Muscle of leg (tissue), 11 donors: Measurements from ENCODE around the gene CRYGN. TPM values are rescaled to one million over a fixed set of nuclear protein-coding genes. Genes with fewer than 3 reads are reported as not detected.

Experiments
- DNase-seq: peaks from one replicate; pipeline ENCODE4 v3.0.0; 2013
- H3K27ac ChIP-seq: one replicate; pipeline ENCODE4 v1.5.1; 2013; ENCODE audit warnings: mild to moderate bottlenecking, low read length, control low read depth
- H3K27me3 ChIP-seq: one replicate; pipeline ENCODE4 v1.6.1; 2013; ENCODE audit warnings: low read length; ENCODE audit not compliant: control insufficient read depth, insufficient read depth
- H3K36me3 ChIP-seq: one replicate; pipeline ENCODE4 v1.6.1; 2013; ENCODE audit warnings: low read length; ENCODE audit not compliant: control insufficient read depth, insufficient read depth
- H3K4me1 ChIP-seq: one replicate; pipeline ENCODE4 v1.6.1; 2013; ENCODE audit warnings: low read length; ENCODE audit not compliant: control insufficient read depth, insufficient read depth
- H3K4me3 ChIP-seq: one replicate; pipeline ENCODE4 v1.5.1; 2013; ENCODE audit warnings: low read length, control low read depth
- H3K9me3 ChIP-seq: replicated peaks from 2 replicates; pipeline ENCODE4 v1.6.1; 2013; ENCODE audit warnings: low read depth, low read length; ENCODE audit not compliant: control insufficient read depth
- WGBS: methylation state at CpG from one replicate; pipeline ENCODE4 v1.1.5; 2013; ENCODE audit warnings: missing lambda C conversion rate; ENCODE audit not compliant: insufficient coverage; 5-methylcytosine and 5-hydroxymethylcytosine counted together
- polyA plus RNA-seq, 8 donors: library from polyadenylated mRNA; unstranded; fragments of 120-200 nt; gene quantifications; one replicate each; pipeline versions ENCODE4 v1.2.1 to v1.2.3, GENCODE V29; 2013; ENCODE audit warnings: inconsistent platforms in 1 of 8, low replicate concordance in 1 of 8; ENCODE audit not compliant: insufficient read length in 8 of 8, insufficient read depth in 1 of 8
- total RNA-seq: library from RNA; stranded (reverse); fragments of 120-200 nt; gene quantifications from one replicate; pipeline ENCODE4 v1.2.4, GENCODE V29; 2013

Gene CRYGN
- total and polyA plus RNA-seq, 9 donors = 0.05 to 0.41 (median 0.12) TPM; not detected in 3

- no peaks in the 10 kb centered on the region for H3K4me1 ChIP-seq
- no peaks in the 10 kb centered on the region for H3K27me3 ChIP-seq
- no peak overlapping the region for H3K4me3 ChIP-seq
- H3K9me3 ChIP-seq = no peaks in the 10 kb centered on the region
- H3K36me3 ChIP-seq = peaks cover 14% of the 10 kb centered on the region
- no peak for DNase-seq
- H3K27ac ChIP-seq = no peak overlapping the region
- 92% methylated on average over 7 of the region's 7 CpGs for WGBS
Observed at GRCh38 chr7:151477867-151478266, 37.9 kb upstream of the CRYGN start.

- no peak overlapping the region for H3K4me3 ChIP-seq
- no peaks in the 10 kb centered on the region for H3K4me1 ChIP-seq
- DNase-seq = no peak
- no peaks in the 10 kb centered on the region for H3K27me3 ChIP-seq
- no peak overlapping the region for H3K27ac ChIP-seq
- H3K9me3 ChIP-seq = no peaks in the 10 kb centered on the region
- peaks cover 37% of the 10 kb centered on the region for H3K36me3 ChIP-seq
- WGBS = 91% methylated on average over 11 of the region's 17 CpGs
Observed at GRCh38 chr7:151472644-151473380, 32.9 kb upstream of the CRYGN start.

GRCh38 chr7:151470711-151471110, 30.8 kb upstream of the CRYGN start:
- Histone ChIP-seq H3K9me3 (no peaks in the 10 kb centered on the region), H3K27me3 (no peaks in the 10 kb centered on the region), H3K36me3 (peaks cover 50% of the 10 kb centered on the region), H3K27ac (no peak overlapping the region), H3K4me3 (no peak overlapping the region), H3K4me1 (no peaks in the 10 kb centered on the region)
- no CpG with 5 or more reads among the region's 2 CpGs for WGBS
- DNase-seq = no peak

DNA sequence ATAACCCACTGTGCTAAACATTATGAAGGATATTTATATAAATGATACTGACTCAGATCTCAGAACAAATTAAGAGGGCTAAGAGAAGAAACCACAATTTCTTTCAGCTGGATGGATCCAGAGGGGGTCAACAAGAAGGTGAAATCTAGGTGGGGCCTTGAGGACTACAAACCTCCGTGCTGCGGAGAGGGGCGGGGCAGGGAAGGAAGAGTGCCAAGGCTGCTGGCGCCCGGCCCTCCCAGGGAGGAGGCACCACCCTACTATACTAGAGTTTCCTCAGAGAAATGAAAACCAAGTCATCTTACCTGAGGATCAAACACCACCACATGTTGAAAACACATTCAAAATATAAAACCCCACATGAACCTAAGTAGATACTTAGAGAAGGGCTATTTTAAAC, 29.3 kb upstream of the CRYGN start:
- no peaks in the 10 kb centered on the region for H3K9me3 ChIP-seq
- no peaks in the 10 kb centered on the region for H3K27me3 ChIP-seq
- no CpG with 5 or more reads among the region's 5 CpGs for WGBS
- DNase-seq = no peak
- no peaks in the 10 kb centered on the region for H3K4me1 ChIP-seq
- H3K36me3 ChIP-seq = peaks cover 63% of the 10 kb centered on the region
- no peak overlapping the region for H3K4me3 ChIP-seq
- H3K27ac ChIP-seq = no peak overlapping the region

GRCh38 chr7:151468217-151469018, 28.5 kb upstream of the CRYGN start:
- H3K9me3 ChIP-seq = peaks cover 7% of the 10 kb centered on the region
- no peak overlapping the region for H3K4me3 ChIP-seq
- H3K4me1 ChIP-seq = no peaks in the 10 kb centered on the region
- H3K27ac ChIP-seq = no peak overlapping the region
- WGBS = 91% methylated on average over 14 of the region's 19 CpGs
- DNase-seq = no peak
- H3K36me3 ChIP-seq = peaks cover 68% of the 10 kb centered on the region
- H3K27me3 ChIP-seq = no peaks in the 10 kb centered on the region

DNA sequence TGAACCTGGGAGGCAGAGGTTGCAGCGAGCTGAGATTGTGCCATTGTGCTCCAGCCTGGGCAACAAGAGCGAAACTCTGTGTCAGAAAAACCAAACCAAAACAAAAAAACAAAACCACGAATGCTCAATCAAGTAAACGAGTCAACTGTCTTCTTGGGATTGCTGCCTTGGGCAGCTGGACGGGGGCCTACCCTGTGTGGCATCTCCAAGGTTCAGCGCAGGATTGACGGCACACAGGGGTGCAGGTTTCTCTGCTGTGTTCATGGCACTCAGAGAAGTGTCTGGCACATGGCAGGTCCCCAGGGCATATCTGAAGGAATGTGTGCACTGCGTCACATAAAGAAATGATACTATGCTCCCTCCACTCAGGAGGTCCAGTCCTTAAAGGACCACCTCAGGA, 25.2 kb upstream of the CRYGN start:
- Histone ChIP-seq H3K4me3 (no peak overlapping the region), H3K27me3 (no peaks in the 10 kb centered on the region), H3K9me3 (peaks cover 21% of the 10 kb centered on the region), H3K4me1 (peaks cover 8% of the 10 kb centered on the region), H3K36me3 (peaks cover 54% of the 10 kb centered on the region), H3K27ac (no peak overlapping the region)
- 94% methylated on average over 8 of the region's 8 CpGs for WGBS
- no peak for DNase-seq

DNA sequence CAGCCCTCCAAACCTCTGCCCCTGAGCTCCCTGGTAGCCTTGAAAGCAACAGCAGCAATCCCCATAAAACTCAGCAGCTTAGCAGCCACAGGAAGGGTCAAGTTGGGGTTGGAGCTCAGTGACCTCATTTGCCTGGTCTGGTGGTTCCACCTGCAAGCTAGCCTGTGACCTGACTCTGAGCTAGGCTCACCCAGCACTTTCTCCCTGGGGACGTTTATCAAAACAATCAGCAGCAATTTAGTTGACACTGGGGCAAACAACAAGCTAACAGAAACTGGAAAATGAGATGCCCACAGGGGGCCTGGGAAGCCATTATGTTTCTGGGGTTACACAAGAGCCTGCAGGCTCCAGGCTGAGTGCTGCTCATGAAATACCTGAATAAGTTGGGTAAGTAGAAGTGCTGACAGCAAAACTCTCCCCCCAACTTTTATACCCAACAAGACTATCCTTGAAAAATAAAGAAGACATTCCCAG, 22.4 kb upstream of the CRYGN start:
- H3K27ac ChIP-seq = no peak overlapping the region
- H3K36me3 ChIP-seq = peaks cover 29% of the 10 kb centered on the region
- 29% methylated on average over 1 of the region's 1 CpG for WGBS
- H3K9me3 ChIP-seq = peaks cover 21% of the 10 kb centered on the region
- no peaks in the 10 kb centered on the region for H3K27me3 ChIP-seq
- no peak overlapping the region for H3K4me3 ChIP-seq
- H3K4me1 ChIP-seq = peaks cover 21% of the 10 kb centered on the region
- no peak for DNase-seq

- Histone ChIP-seq H3K4me1 (peaks cover 21% of the 10 kb centered on the region), H3K9me3 (peaks cover 21% of the 10 kb centered on the region), H3K27me3 (no peaks in the 10 kb centered on the region), H3K4me3 (no peak overlapping the region), H3K36me3 (peaks cover 26% of the 10 kb centered on the region), H3K27ac (no peak overlapping the region)
- no peak for DNase-seq
- 70% methylated on average over 2 of the region's 4 CpGs for WGBS
Observed at GRCh38 chr7:151461942-151462230, 21.9 kb upstream of the CRYGN start.

- Histone ChIP-seq H3K9me3 (peaks cover 21% of the 10 kb centered on the region), H3K36me3 (peaks cover 23% of the 10 kb centered on the region), H3K27ac (peak overlapping the region; percentile 79), H3K4me3 (no peak overlapping the region), H3K4me1 (peaks cover 21% of the 10 kb centered on the region), H3K27me3 (no peaks in the 10 kb centered on the region)
- 78% methylated on average over 3 of the region's 6 CpGs for WGBS
- no peak for DNase-seq
Observed at GRCh38 chr7:151461096-151461941, 21.4 kb upstream of the CRYGN start.

DNA sequence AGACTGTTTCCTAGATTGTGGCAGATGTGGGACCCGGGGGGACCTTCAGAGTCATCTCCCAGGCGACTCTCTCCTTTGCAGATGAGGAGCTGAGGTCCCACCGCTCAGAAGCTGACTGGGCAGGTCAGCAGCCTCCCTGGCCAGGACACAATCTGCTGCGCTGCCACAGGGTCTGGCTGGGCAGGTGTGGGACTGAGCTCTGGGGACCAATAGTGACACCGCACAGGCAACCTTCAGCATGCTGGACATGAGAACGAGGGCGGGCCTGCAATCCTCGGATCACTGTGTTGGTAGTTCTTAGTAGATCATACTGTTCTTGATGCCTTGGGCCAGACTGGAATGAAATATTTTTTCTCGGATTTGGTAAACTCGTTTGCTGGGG, 20.5 kb upstream of the CRYGN start:
- 29% methylated on average over 10 of the region's 10 CpGs for WGBS
- no peak overlapping the region for H3K4me3 ChIP-seq
- H3K27me3 ChIP-seq = peaks cover 3% of the 10 kb centered on the region
- peaks cover 21% of the 10 kb centered on the region for H3K4me1 ChIP-seq
- peaks cover 16% of the 10 kb centered on the region for H3K36me3 ChIP-seq
- H3K9me3 ChIP-seq = peaks cover 21% of the 10 kb centered on the region
- DNase-seq = peak; percentile 49
- peak overlapping the region; percentile 79 for H3K27ac ChIP-seq
